HepG2 (cell line): ENCODE measurements around the gene FOSB.

Experiments
- SATB2 ChIP-seq: sonication (generic); formaldehyde crosslinking; IDR thresholded peaks from 2 replicates; pipeline ENCODE4 v1.5.0; 2020; ENCODE audit warnings: missing genetic modification reagents
- SP4 ChIP-seq: sonication (generic); formaldehyde crosslinking; IDR thresholded peaks from 2 replicates; pipeline ENCODE4 v1.8.1; 2023; ENCODE audit warnings: mild to moderate bottlenecking, missing genetic modification reagents
- TAF1 ChIP-seq: sonication (generic); formaldehyde crosslinking; IDR thresholded peaks from 2 replicates; pipeline ENCODE4 v1.4.0; 2020; ENCODE audit warnings: missing genetic modification reagents
- TAF15 ChIP-seq: fragments of 200-400 bp; formaldehyde crosslinking; IDR thresholded peaks from one replicate; pipeline ENCODE4 v1.6.1; 2018; ENCODE audit warnings: mild to moderate bottlenecking, low read depth, low read length; ENCODE audit not compliant: poor library complexity, severe bottlenecking
- ZNF12 ChIP-seq: sonication (generic); formaldehyde crosslinking; IDR thresholded peaks from 2 replicates; pipeline ENCODE4 v1.5.0; 2020; ENCODE audit warnings: missing genetic modification reagents
- ZNF383 ChIP-seq: sonication (generic); formaldehyde crosslinking; IDR thresholded peaks from 2 replicates; pipeline ENCODE4 v1.4.0; 2020; ENCODE audit warnings: missing genetic modification reagents, mild to moderate bottlenecking, borderline replicate concordance
- TF ChIP-seq, protein P1 (sequence below): sonication (generic); formaldehyde crosslinking; IDR thresholded peaks from 2 replicates; pipeline ENCODE4 v1.4.0; 2020; ENCODE audit warnings: mild to moderate bottlenecking, missing genetic modification reagents, borderline replicate concordance

DNA sequence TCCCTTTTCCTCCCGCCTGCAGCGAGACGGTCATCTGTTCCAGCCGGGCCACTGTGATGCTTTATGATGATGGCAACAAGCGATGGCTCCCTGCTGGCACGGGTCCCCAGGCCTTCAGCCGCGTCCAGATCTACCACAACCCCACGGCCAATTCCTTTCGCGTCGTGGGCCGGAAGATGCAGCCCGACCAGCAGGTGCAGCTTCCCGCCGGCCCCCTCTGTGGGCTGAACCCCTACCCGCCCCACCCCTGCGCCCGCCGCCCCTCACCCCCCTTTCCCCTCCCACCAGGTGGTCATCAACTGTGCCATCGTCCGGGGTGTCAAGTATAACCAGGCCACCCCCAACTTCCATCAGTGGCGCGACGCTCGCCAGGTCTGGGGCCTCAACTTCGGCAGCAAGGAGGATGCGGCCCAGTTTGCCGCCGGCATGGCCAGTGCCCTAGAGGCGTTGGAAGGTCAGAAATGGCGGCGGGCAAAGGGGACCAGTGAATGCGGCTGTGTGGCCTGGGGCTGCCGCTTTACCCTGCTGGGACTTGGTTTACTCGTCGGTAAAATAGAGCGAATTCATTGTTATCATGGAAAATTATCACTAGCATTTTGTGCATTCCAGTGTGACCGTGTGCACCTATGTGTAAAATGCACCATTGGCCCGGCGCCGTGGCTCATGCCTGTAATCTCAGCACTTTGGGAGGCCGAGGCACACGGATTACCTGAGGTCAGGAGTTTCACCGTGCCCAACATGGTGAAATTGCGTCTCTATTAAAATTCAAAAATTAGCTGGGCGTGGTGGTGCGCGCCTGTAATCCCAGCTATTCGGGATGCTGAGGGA, 50.1 kb downstream of the FOSB start:
- TF ChIP-seq TAF15 (no peak), SP4 (no peak), ZNF383 (CRISPR knock-in tag) (no peak), SATB2 (CRISPR knock-in tag) (no peak), TAF1 (CRISPR knock-in tag) (no peak), ZNF12 (no peak)
- TF ChIP-seq, protein P1, sequence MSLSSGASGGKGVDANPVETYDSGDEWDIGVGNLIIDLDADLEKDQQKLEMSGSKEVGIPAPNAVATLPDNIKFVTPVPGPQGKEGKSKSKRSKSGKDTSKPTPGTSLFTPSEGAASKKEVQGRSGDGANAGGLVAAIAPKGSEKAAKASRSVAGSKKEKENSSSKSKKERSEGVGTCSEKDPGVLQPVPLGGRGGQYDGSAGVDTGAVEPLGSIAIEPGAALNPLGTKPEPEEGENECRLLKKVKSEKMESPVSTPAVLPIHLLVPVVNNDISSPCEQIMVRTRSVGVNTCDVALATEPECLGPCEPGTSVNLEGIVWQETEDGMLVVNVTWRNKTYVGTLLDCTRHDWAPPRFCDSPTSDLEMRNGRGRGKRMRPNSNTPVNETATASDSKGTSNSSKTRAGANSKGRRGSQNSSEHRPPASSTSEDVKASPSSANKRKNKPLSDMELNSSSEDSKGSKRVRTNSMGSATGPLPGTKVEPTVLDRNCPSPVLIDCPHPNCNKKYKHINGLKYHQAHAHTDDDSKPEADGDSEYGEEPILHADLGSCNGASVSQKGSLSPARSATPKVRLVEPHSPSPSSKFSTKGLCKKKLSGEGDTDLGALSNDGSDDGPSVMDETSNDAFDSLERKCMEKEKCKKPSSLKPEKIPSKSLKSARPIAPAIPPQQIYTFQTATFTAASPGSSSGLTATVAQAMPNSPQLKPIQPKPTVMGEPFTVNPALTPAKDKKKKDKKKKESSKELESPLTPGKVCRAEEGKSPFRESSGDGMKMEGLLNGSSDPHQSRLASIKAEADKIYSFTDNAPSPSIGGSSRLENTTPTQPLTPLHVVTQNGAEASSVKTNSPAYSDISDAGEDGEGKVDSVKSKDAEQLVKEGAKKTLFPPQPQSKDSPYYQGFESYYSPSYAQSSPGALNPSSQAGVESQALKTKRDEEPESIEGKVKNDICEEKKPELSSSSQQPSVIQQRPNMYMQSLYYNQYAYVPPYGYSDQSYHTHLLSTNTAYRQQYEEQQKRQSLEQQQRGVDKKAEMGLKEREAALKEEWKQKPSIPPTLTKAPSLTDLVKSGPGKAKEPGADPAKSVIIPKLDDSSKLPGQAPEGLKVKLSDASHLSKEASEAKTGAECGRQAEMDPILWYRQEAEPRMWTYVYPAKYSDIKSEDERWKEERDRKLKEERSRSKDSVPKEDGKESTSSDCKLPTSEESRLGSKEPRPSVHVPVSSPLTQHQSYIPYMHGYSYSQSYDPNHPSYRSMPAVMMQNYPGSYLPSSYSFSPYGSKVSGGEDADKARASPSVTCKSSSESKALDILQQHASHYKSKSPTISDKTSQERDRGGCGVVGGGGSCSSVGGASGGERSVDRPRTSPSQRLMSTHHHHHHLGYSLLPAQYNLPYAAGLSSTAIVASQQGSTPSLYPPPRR (CRISPR knock-in tag): no peak
